ENCODE results near the gene SLC30A3.
"Not testable (repeated sequence)": the region's sequence is repeated elsewhere in the genome, so short reads cannot be mapped to it uniquely, and the experiment has no call there.

SLC30A3 gene

DNA sequence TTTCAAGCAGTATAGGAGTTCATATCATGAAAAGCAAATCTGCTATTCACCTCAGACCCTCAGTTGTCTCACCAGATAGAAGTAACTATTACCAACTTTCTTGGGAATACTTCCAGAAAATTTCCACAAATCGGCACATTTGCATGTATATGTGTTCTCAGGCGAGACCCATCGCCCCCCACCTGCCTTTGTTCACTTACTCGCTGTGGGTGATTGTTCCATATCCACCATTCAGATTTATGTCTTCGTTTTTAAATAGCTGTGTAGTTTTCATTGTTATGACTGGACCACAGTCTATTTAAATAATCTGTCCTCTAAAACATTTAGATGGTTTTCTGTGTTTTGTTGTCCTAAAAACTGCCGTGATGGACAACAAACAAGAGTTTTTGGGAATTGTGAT lies 22.6 kb upstream of the SLC30A3 start:
- DNase-seq (ENCODE audit: low read depth in 1 of 2, low spot score in 1 of 2): no peak

GRCh38 chr2:27284996-27285395 lies 22.1 kb upstream of the SLC30A3 start:
- no peak for DNase-seq (ENCODE audit: low read depth in 1 of 2, low spot score in 1 of 2)

DNA sequence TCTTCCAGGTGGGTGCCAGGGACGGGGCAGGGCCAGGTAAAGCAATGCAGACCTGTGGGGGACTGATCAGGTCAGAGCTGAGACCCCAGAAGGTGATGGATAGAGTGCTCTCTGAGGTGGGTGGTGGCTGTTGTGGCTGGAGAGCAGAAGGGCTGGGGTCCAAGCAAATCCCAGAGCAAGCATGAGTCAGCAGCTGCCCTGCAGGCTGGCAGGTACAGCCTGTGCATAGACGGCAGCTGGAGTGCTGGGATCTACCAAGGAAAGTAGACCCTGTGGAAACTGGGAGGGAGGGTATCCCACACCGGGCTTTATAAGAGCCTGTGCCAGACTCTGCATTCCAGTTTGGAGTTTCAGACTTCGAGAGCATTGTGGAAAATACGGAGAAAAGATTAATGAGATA lies 20.0 kb upstream of the SLC30A3 start:
- DNase-seq (ENCODE audit: low read depth in 1 of 2, low spot score in 1 of 2): no peak

DNA sequence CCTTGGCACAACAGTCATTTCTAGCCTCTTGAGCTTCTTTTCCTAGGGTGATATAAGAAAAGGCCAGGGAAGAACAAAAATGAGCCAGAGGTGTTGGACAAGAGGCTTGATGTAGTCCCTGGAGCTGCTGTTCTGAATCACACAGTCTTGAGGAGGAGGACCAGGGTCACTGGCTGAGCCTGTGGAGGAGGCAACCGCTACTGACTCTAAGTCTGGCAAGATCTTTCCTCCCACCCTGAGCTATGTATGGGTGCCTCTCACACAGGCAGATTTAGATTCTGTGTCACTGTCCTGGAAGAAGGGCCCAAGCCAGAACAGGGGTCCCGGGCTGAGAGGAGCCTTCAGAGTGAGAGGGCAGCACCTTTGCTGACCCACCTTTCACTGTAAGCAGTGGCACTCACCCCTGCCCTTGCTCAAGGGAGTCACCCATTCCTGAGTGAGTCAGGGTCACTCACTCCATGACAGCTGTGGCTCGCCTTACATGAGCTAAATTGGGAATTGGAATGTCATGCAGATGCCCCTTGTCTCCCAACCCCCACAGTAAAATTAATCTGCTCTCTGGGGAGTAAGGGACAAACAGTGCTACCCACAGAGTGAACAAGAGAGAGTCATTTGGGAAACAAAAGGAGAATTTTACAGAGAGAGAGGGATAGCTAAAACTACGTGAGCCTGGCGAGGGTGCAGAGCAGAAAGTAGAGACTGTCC lies 19.2 kb upstream of the SLC30A3 start, which contains the start of gene TRIM54:
Gene TRIM54, plus strand, starts transcription at position 575 of the 705 bp plus-strand sequence. CDS start 303 bp downstream, outside the sequence.
- no peak for DNase-seq (ENCODE audit: low read depth in 1 of 2, low spot score in 1 of 2)

GRCh38 chr2:27281442-27281841 lies 18.6 kb upstream of the SLC30A3 start:
- no peak for DNase-seq (ENCODE audit: low read depth in 1 of 2, low spot score in 1 of 2)

DNA sequence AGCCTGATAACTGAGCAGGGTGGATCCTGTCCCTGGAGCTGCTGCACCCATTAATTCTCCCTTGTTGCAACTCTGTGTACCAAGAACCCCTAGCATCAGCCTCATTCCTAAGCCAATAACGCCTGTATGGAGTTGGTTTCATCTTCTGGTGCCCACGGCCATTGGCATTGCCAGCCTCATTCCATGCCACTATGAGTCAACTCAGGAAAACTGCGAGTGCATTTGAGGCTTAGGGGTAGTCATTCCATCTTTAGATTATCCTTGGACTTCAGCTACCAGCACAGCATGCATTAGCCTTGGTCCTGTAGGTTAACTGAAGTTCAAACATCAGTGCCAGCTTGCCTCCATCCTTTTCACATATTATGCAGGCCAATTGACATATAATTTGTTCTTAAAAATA lies 18.0 kb upstream of the SLC30A3 start:
- DNase-seq (ENCODE audit: low read depth in 1 of 2, low spot score in 1 of 2): no peak

- no peak for DNase-seq (ENCODE audit: low read depth in 1 of 2, low spot score in 1 of 2)
Measured at GRCh38 chr2:27278010-27278409, 15.2 kb upstream of the SLC30A3 start.

GRCh38 chr2:27275211-27276150 lies 12.6 kb upstream of the SLC30A3 start, which contains the start of gene DNAJC5G:
Gene DNAJC5G (plus strand): TSS chr2:27275433. CDS start chr2:27276729, 1,296 bp downstream.
- no peak for DNase-seq (ENCODE audit: low read depth in 1 of 2, low spot score in 1 of 2)

DNA sequence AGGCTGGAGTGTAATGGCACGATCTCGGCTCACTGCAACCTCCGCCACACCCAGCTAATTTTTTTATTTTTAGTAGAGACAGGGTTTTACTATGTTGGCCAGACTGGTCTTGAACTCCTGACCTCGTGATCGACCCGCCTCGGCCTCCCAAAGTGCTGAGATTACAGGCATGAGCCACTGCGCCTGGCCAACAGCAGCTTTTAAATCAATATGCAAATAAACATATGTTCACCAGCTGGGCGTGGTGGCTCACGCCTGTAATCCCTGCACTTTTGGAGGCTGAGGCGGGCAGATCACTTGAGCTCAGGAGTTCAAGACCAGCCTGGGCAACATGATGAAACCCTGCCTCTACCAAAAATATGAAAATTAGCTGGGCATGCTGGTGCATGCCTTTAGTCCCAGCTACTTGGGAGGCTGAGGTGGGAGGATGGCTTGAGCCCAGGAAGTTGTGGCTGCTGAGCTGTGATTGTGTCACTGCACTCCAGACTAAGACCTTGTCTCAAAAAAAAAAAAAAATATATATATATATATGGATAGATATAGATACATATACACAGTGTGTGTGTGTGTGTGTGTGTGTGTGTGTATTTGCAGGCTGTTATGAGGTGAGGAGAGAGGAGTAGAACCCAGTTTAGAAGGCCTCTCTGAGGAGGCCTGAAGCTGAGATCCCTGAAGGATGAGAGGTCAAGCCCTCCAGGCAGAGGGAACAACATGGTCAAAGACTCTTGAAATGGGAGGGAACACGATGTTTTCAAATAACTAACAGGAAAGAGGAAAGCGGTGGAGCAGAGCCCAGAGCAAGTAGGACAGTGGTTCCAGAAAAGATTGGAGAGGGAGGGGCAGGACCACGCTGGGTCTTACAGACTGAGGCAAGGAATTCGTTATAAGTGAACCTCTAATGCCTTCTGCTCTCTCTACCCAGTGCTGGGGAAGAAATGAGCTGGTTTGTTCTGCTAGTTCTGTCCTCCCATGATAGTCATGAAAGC lies 10.0 kb upstream of the SLC30A3 start:
- not testable (repeated sequence) for DNase-seq (ENCODE audit: low read depth in 1 of 2, low spot score in 1 of 2)

DNA sequence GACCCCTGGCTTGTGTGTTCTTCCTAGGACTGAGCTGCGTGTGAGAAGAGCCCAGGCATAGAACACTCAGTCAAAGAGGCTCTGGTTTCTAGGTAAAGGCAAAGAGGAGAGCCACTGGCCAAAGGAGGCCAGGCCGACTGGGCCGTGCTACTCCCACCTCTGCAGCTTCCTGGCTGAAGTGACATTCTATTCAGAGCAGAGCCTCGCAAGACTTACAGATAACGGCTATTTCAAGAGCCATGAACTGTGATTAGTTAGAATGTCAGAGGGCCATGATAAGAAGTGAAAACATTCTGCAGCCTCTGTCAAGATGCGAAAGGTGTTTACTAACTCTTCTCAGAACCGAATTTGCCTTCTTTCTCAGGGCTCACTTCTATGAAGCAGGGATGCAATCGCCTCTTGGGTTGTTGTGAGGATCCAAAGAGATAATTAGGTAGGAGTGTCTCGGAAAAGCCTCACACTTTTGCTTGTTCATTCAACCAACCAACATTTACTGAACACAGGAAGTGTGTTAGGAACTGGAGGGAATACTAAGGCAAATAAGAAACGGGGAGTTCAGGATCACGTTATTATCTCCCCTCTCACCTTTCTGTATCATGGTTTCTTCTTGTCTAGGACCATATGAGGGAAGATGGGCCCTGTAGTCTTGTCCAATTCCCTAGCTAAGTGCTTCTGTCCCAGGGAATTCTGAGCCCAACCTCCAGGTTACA lies 8.9 kb upstream of the SLC30A3 start:
- DNase-seq (ENCODE audit: low read depth in 1 of 2, low spot score in 1 of 2): no peak

GRCh38 chr2:27270670-27271069 lies 7.8 kb upstream of the SLC30A3 start:
- no peak for DNase-seq (ENCODE audit: low read depth in 1 of 2, low spot score in 1 of 2)

DNA sequence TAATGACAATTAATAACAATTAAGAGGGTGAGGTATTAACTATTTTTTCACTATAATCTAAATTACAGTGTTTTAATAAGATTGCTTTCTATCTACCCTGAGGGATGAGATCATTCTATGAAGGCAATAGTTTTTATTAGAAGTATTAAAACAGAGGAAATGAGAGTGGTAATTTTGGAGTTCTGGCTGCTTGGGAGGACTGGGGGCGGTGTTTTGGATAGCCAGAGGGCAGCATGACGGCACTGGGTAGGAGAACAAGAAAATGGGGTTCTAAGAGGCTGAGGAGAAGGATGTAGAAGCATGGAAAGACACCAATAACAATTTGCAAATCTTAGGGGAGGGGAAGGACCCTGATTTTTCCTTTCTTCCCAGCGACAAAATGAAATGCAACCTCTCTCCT lies 7.3 kb upstream of the SLC30A3 start:
- DNase-seq (ENCODE audit: low read depth in 1 of 2, low spot score in 1 of 2): no peak

DNA sequence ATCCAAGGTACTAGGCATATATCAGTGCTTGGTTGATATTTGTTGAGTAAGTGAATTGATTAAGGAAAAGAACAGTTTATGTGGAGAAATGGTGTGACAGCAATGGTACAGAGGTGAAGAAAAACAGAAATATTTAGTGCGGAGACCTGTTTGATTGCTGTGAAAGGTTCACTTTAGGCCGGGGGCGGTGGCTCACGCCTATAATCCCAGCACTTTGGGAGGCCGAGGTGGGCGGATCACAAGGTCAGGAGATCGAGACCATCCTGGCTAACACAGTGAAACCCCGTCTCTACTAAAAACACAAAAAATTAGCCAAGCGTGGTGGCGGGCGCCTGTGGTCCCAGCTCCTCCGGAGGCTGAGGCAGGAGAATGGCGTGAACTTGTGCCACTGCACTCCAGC lies 5.4 kb upstream of the SLC30A3 start:
- DNase-seq (ENCODE audit: low read depth in 1 of 2, low spot score in 1 of 2): not testable (repeated sequence)

DNA sequence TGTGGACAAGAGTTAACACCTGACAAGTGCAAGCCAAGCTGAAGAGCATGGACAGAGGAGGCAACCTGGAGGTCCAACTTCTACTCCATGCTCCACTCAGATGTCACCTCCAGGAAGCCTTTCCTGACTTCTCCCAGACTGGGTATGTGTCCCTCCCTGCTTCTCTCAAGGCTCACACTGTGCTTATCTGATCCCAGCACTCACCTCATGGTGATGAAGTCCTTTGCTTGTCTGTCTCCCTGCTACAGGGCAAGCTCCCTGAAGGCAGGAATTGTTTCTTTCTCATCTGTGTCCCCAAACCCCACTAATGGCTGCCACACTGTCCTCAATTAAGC lies 2.7 kb upstream of the SLC30A3 start:
- DNase-seq (ENCODE audit: low read depth in 1 of 2, low spot score in 1 of 2): no peak

DNA sequence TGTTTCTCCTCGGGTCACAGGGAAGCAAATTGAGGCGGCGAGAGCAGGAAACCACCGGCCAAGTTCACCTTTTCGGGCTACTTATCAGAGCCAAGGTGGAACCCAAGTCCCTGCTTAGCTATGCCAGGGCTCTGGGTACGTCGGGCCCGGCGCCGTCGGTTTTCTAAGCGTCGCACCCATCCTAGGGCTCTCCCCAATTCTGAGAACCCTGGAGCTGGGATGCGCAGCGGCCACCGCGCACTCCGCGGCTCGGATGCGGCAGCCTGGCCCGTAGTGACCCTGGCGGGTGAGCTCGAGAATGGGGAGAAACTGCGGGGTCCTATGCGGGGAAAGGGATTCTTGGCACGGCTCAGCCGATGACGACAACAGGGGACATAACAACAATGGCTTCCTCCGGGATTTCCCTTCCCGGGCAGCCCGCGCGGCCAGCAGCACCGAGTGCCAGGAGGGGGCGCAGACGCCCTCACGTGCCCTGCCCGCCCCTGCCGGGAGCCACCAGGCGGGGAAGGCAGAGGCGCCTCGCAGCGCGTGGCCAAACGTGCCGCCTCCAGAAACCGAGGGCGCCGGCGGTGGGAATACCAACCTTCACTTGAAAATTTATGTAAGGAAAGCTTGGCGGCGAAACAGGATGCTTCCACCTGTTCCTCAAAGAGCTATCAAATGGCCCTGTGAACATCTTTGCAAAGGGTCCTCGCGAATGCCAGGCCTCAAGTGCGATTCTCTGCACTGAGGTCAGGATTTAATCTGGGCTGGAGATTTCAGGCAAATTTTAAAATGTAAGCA lies 2.1 kb upstream of the SLC30A3 start:
- DNase-seq (ENCODE audit: low read depth in 1 of 2, low spot score in 1 of 2): peak; percentile 37 to 56

DNA sequence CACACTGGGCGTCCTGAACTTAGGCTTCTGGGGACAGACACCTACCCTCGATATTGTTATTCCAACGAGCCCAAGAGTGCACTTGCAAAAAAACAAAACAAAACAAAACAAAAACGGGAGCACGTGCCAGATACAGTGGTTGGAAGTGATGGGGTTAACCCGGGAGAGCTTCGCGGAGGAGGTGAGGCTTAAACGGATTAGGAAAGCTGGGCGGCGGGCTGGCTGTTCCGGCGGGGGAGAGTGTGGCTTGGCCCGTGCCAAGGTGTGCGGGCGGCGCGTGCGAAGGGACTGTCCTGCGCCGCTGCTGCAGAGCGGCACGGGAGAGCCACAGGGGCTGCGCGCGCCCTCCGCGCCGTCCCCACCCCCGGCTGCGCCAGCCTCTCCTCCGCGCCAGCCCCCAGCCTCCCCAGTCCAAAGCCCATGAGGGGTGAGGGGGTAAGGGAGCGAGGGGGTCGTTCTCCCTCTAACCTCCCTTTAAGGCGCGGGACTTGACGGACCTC lies 1.5 kb upstream of the SLC30A3 start:
- DNase-seq (ENCODE audit: low read depth in 1 of 2, low spot score in 1 of 2): no peak

DNA sequence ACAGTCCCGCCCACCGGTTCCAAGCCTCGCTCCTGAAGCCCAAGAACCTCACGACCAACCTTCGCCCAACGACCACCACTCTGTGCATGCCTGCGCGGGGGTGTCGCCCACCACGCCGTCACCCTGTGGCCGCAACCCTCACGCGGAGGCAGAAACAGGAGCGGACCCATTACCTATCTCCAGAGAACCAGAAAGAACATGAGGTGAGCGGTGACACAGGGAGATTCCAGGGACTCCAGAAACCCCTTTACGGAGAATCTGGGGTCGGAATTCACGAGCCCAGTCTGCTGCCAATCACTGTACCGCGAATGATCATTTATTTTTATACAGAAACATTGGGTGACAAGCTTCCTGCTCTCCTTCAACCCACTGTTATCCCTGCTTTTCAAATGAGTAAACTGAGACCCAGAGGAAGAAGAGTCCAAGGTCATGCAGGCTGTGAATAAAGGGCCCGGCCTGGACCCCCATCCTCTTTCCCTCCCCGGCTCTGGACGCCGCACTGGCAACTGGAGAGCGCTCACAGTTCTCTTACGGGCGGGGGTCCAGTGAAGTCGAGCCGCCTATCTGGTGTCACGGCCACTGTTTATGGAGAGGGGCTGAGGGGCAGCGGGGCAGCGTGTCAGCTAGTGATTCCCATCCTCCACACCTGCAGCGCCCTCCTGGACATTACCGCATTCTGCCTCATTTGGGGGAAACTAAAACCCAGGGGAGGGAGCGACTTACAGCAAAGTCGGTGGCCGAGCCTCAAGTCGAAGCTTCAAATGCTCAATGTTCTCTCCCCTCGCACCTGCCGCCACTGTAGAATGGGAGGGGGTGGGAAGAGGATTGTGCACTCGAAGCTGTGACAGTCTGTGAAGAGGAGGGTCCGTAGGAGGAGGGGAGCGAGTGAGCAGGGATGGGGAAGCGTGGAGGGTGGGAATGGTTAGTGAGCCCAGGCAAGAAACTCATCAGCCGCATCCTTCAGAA lies 723 bp upstream of the SLC30A3 start:
- no peak for DNase-seq (ENCODE audit: low read depth in 1 of 2, low spot score in 1 of 2)

DNA sequence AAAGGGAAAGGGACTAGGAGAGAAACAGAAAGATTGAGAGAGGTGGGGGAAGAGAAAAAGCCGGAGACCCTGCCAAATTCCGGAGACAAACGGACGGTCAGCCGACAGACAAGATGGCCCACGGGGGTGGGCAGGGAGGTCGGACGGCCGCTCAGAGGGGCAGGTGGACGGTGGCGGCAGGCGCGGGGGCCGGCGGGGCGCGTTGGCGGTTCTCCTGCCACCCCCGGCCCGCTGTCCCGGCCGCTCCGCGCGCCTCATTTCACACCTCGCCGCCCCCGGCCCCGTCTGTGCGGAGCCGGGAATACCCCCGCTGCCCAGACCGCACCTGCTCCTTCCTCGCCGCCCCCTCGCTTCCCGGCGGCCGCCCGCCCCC lies 935 bp downstream of the SLC30A3 start:
- DNase-seq (ENCODE audit: low read depth in 1 of 2, low spot score in 1 of 2): no peak

All from stimulated activated CD4-positive, alpha-beta T cell treated with anti-CD3 and anti-CD28 coated beads, Interleukin-15, amount 100 ng/mL, for 1 hour (primary cell).